Urinary bladder (tissue), 4 donors: ENCODE measurements around the gene PEX6. TPM values are rescaled to one million over a fixed set of nuclear protein-coding genes. Genes with fewer than 3 reads are reported as not detected.
"Not testable (repeated sequence)": the region's sequence is repeated elsewhere in the genome, so short reads cannot be mapped to it uniquely, and the experiment has no call there.

ENCODE experiments used
- DNase-seq: peaks from one replicate; pipeline ENCODE4 v3.0.0-alpha.2; 2015; ENCODE audit errors: extremely low spot score
- H3K27ac ChIP-seq: one replicate; pipeline ENCODE4 v1.5.1; 2013; ENCODE audit warnings: low read depth, mild to moderate bottlenecking, moderate library complexity
- H3K36me3 ChIP-seq: one replicate; pipeline ENCODE4 v1.6.1; 2013; ENCODE audit warnings: mild to moderate bottlenecking, moderate library complexity; ENCODE audit not compliant: insufficient read depth
- H3K4me1 ChIP-seq: one replicate; pipeline ENCODE4 v1.6.1; 2013; ENCODE audit warnings: mild to moderate bottlenecking, moderate library complexity; ENCODE audit not compliant: insufficient read depth
- H3K4me3 ChIP-seq: one replicate; pipeline ENCODE4 v1.5.1; 2013; ENCODE audit warnings: low read depth, low read length
- WGBS: extraction: QIAGEN DNeasy Blood & Tissue Kit; methylation state at CpG from one replicate; pipeline ENCODE4 v1.1.7; 2013; 5-methylcytosine and 5-hydroxymethylcytosine counted together
- polyA plus RNA-seq: library from polyadenylated mRNA; stranded (reverse); fragments of 200-250 nt; gene quantifications from one replicate; pipeline ENCODE4 v1.2.3, GENCODE V29; 2013
- total RNA-seq: library from RNA; depleted of rRNA; stranded (reverse); fragments of >200 nt; gene quantifications from one replicate; pipeline ENCODE4 v1.2.3, GENCODE V29; 2014
- donor health status: healthy with polysubstance abuse.
- donor health status: healthy.

PEX6 gene
- total and polyA plus RNA-seq, 2 donors: 12.2 to 18.9 TPM

DNA sequence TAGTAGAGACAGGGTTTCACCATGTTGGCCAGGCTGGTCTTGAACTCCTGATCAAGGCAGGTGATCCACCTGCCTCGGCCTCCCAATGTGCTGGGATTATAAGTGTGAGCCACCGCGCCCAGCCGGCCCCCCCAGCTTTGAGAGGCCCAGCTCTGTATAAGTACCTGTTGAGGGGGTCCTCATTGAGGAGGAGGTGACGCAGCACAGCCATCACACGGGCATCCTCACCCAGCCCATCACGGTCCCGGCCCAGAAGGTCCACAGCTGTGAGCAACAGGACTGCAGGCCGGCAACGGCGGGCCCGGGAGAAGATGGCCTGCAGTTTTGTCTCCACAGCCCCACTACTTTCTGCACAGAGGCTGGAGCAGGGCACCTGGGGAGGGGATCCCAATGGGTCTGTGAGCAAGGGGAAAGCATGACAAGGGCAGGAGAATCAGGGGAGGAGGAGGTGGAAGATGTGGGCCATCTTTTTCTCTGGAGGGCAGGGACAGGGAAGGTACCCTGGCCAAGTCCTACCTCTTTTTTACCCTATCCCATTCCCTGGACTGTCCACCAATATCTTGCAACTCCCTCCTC, 10.8 kb downstream of the PEX6 start:
- no peak overlapping the region for H3K4me3 ChIP-seq
- H3K4me1 ChIP-seq: peaks cover 2% of the 10 kb centered on the region
- no peak overlapping the region for H3K27ac ChIP-seq
- 94% methylated on average over 12 of the region's 12 CpGs for WGBS
- no peak for DNase-seq
- peaks cover 6% of the 10 kb centered on the region for H3K36me3 ChIP-seq

DNA sequence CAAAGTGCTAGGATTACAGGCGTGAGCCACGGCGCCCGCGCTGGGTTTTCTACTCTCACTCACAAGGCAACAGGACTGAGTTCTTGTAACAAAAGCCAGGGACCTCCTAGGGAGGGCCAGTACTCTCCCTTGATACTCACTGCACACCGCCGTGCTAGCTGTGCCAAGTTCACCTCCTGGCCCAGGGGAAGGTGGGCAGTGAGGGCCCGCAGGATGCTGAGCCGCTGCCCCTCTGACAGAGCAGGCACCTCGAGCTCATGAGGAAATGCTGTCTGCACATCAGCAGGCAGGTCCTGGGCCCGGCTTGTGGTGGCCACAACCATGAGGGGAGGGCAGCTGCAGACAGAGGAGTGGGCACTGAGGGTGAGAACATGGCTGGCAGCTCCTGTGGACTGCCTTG, 11.8 kb downstream of the PEX6 start:
- no peak for DNase-seq
- H3K4me1 ChIP-seq: peaks cover 2% of the 10 kb centered on the region
- H3K36me3 ChIP-seq: peaks cover 6% of the 10 kb centered on the region
- no peak overlapping the region for H3K4me3 ChIP-seq
- H3K27ac ChIP-seq: no peak overlapping the region
- 94% methylated on average over 11 of the region's 11 CpGs for WGBS

DNA sequence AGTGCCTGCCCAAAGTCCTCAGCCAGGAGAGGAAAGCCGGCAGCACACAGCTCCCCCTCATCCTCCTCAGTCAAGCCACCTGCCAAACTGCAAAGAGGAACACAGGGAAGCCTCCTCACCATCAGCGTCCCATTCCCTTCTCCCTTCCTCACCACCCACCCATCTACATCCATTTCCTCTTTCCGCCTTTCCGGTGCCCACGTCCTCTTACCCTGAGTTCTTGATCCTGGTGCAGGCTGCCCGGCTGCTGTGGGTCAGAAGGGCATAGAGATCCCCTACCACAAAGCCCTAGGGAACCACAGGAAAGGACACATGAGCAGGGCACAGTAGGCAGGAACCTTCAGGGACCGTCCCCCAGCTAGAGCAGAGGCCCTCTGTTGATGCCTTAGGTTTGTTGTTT, 12.4 kb downstream of the PEX6 start:
- 82% methylated on average over 7 of the region's 7 CpGs for WGBS

GRCh38 chr6:42963855-42964605, 15.0 kb downstream of the PEX6 start:
- peaks cover 6% of the 10 kb centered on the region for H3K36me3 ChIP-seq
- H3K4me1 ChIP-seq: no peaks in the 10 kb centered on the region
- no peak overlapping the region for H3K27ac ChIP-seq
- H3K4me3 ChIP-seq: no peak overlapping the region
- DNase-seq: no peak
- WGBS: 86% methylated on average over 9 of the region's 9 CpGs

More for the DNA sequence above, 12.4 kb downstream of the PEX6 start:
- no peak for DNase-seq
- no peak overlapping the region for H3K27ac ChIP-seq
- peaks cover 2% of the 10 kb centered on the region for H3K4me1 ChIP-seq
- H3K4me3 ChIP-seq: no peak overlapping the region
- H3K36me3 ChIP-seq: peaks cover 6% of the 10 kb centered on the region

- peaks cover 6% of the 10 kb centered on the region for H3K36me3 ChIP-seq
- no peak overlapping the region for H3K4me3 ChIP-seq
- no peaks in the 10 kb centered on the region for H3K4me1 ChIP-seq
- DNase-seq: no peak
- 80% methylated on average over 12 of the region's 12 CpGs for WGBS
- H3K27ac ChIP-seq: no peak overlapping the region
Measured at GRCh38 chr6:42963179-42963854, 15.7 kb downstream of the PEX6 start.

DNA sequence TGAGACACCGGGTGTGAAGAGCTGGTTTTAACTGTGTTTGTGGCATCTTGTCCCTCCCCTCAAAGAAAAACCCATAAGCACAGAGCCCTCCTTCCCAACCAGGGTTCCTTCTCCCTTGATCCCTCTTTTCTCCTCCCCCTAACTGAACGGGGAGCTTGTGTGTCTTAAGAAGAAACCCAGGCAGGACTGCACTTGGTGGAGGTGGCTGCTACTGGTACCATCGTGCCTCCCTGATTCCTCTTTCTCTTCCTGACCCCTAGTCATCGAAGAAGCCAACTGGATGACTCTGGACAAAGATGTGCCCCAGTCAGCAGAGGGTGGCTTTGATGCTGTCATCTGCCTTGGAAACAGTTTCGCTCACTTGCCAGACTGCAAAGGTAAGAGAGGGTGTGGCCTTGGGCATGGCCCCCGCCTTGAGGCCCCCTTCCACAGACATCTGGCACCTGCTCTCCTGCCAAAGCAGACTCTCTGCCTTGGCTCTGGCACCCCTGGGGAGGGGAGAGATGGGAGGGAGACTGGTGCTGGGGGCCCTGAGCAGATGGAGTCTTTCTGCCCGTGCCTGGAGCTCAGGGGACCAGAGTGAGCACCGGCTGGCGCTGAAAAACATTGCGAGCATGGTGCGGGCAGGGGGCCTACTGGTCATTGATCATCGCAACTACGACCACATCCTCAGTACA, 16.3 kb downstream of the PEX6 start:
- Histone ChIP-seq H3K4me1 (no peaks in the 10 kb centered on the region), H3K27ac (no peak overlapping the region), H3K4me3 (no peak overlapping the region), H3K36me3 (peaks cover 4% of the 10 kb centered on the region)
- no peak for DNase-seq
- 92% methylated on average over 13 of the region's 13 CpGs for WGBS

DNA sequence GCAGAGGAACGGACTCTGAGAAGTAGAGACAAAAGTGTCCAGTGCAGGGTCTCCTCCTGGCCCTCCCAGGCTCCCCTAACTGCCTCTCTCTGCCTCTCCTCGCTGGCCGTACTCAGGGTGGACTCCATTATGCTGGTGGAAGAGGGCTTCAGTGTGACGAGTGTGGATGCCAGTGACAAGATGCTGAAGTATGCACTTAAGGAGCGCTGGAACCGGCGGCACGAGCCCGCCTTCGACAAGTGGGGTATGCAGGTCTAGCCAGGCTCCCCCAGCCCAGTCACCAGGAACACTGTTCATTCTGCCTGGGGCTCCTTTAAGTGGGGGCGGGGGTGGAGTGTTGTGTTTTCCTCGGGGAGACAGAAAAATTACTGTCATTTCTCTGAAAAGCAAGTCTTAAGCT, 16.9 kb downstream of the PEX6 start:
- WGBS: 94% methylated on average over 12 of the region's 12 CpGs
- no peaks in the 10 kb centered on the region for H3K4me1 ChIP-seq
- peaks cover 4% of the 10 kb centered on the region for H3K36me3 ChIP-seq
- no peak for DNase-seq
- H3K27ac ChIP-seq: no peak overlapping the region
- no peak overlapping the region for H3K4me3 ChIP-seq

DNA sequence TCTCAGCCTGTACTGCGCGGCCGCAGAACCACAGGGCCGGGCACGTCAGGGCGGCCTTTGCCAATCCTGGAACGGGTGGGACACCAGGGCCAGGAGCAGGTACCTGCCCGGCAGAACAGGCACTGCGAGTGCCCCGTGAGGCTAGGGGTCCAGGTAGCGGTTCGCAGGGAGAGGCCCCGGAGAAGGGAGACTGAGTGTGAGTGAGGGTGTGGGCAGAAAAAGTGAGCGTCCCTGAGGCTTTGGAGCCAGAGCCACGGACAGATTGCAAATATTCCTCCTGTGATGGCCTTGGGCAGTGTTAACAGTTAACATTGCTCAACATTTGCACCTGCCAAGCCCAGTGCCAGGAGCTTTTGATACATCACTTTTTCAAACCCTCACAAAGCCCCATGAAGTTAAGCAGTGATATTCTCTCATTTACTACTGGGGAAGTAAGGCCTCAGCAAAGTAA, 17.9 kb downstream of the PEX6 start:
- Histone ChIP-seq H3K4me1 (no peaks in the 10 kb centered on the region), H3K4me3 (peak overlapping the region; percentile 33), H3K36me3 (peaks cover 4% of the 10 kb centered on the region), H3K27ac (no peak overlapping the region)
- no peak for DNase-seq
- 22% methylated on average over 15 of the region's 15 CpGs for WGBS

DNA sequence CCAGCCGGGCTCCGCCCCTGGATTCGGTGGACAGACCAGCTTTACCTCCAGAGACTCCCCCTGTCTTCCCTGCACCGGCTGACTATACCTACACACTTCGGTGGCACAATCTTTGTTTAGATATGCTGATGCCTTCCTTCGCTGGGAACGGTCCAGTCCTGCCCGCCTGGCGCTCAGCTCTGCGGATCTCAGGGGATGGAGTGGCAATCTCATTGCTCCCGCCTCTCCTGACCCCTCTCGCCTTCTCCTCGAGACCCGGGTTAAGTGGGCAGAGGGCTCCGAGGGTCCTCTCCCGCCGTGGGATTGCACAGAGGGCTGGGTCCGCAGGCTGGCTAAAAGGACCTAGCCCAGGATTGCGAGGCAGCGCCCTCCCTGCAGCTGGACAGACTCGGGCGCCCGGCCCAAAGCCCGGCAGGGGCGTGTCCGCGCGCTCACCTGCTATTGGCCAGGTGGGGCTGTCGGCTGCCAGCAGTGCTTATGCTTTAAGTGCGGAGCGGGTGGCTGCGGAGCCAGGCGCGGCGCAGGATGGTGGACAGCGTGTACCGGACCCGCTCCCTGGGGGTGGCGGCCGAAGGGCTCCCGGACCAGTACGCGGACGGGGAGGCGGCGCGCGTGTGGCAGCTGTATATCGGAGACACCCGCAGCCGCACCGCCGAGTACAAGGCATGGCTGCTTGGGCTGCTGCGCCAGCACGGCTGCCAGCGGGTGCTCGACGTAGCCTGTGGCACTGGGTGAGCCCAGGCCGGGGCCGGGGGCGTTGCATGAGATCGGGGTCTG, 18.6 kb downstream of the PEX6 start, which contains the start of gene GNMT:
TSS of gene GNMT (plus strand) at position 512 of the 777 bp plus-strand sequence. CDS start at position 526, 14 bp downstream.
- no peak for DNase-seq

DNA sequence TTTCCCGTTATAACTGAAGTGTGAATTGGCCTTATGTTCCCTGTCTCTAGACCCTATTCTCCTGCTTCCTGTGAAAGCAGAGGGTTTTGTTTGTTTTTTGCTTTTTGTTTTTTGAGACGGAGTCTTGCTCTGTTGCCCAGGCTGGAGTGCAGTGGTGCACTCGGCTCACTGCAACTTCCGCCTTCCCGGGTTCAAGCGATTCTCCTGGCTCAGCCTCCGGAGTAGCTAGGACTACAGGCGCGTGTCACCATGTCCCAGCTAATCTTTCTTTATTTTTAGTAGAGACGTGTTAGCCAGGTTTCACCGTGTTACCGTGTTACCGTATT, 19.1 kb downstream of the PEX6 start:
- Histone ChIP-seq H3K36me3 (peaks cover 2% of the 10 kb centered on the region), H3K27ac (no peak overlapping the region), H3K4me3 (peak overlapping the region; percentile 33), H3K4me1 (no peaks in the 10 kb centered on the region)
- DNase-seq: no peak
- WGBS: 40% methylated on average over 13 of the region's 13 CpGs

More for the DNA sequence above, 18.6 kb downstream of the PEX6 start, which contains the start of gene GNMT:
- Histone ChIP-seq H3K36me3 (peaks cover 4% of the 10 kb centered on the region), H3K4me3 (peak within 1 kb of the TSS; percentile 33), H3K4me1 (no peaks in the 10 kb centered on the region), H3K27ac (no peak within 1 kb of the TSS)
- 3% methylated on average over 62 of the region's 62 CpGs for WGBS

DNA sequence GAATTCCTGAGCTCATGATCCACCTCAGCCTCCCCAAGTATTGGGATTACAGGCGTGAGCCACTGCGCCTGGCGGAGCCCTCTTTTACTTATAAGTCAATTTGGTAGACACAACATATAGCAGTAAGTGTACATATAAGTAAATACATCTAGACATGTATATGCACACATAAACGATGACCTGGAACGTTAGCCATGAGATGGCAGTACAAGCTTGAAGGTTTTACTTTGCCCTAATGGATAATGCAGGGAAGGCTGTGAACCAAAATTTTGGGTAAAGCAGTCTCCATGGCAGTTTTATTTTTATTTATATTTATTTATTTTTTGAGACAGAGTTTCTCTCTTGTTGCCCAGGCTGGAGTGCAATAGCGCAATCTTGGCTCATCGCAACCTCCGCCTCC, 20.9 kb downstream of the PEX6 start:
- Histone ChIP-seq H3K4me3 (no peak overlapping the region), H3K4me1 (no peaks in the 10 kb centered on the region), H3K36me3 (no peaks in the 10 kb centered on the region), H3K27ac (no peak overlapping the region)
- no peak for DNase-seq
- 86% methylated on average over 8 of the region's 8 CpGs for WGBS

DNA sequence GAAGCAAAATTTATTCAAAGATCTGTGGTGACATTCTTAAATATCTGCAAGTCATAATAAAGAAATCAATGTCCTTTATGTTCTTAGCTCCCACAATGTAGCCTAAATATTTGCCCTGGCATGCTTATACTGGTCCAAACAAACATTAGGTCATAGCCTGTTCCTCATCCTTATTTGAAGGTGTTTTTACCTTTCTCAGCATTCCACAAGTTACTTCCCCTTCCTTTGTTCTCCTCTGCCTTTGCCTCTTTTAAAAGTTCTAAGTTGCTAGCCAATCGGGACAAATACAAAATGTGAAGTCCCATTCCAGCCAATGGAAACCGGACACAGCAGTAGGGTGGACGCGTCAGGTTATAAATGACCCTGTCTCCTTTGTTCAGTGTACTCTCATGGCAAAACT, 24.6 kb downstream of the PEX6 start:
- not testable (repeated sequence) for H3K36me3 ChIP-seq, H3K27ac ChIP-seq, H3K4me1 ChIP-seq, H3K4me3 ChIP-seq, DNase-seq
- WGBS: 88% methylated on average over 4 of the region's 4 CpGs

GRCh38 chr6:42952389-42952788, 26.6 kb downstream of the PEX6 start:
- no peak overlapping the region for H3K4me3 ChIP-seq
- H3K27ac ChIP-seq: no peak overlapping the region
- no peak for DNase-seq
- no peaks in the 10 kb centered on the region for H3K36me3 ChIP-seq
- no peaks in the 10 kb centered on the region for H3K4me1 ChIP-seq
- 93% methylated on average over 4 of the region's 4 CpGs for WGBS
